GM21786 (cell line): ENCODE data around the gene DDX19B.
"Not testable (repeated sequence)": the region's sequence is repeated elsewhere in the genome, so short reads cannot be mapped to it uniquely, and the experiment has no call there.

Experiments used
- ATAC-seq: cut with Tn5 transposase; IDR thresholded peaks from one replicate; pipeline ENCODE4 v1.9.1; 2021; ENCODE audit not compliant: unreplicated experiment

The DDX19B gene

GRCh38 chr16:70348991-70349390, 50.0 kb downstream of the DDX19B start:
- no peak for ATAC-seq

DNA sequence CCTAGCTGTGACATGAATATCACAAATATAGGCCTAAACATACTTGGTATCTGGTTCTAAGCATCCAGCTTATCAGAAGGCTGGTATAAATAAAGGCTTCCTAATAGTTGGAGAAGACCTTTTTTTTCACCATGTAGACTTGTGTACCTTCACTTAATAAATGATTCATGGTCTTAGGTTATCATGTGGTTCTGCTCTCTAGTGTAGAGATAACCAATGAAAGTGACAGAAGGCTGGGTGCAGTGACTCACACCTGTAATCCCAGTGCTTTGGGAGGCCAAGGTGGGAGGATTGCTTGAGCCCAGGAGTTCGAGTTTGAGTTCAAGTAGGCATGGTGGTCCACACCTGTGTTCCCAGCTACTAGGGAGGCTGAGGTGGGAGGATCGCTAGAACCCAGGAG, 50.8 kb downstream of the DDX19B start:
- no peak for ATAC-seq

- ATAC-seq: no peak
Observed at GRCh38 chr16:70359552-70359951, 60.6 kb downstream of the DDX19B start.

- no peak for ATAC-seq
Observed at GRCh38 chr16:70364399-70364798, 65.4 kb downstream of the DDX19B start.

GRCh38 chr16:70370145-70370544, 71.2 kb downstream of the DDX19B start:
- ATAC-seq: not testable (repeated sequence)

GRCh38 chr16:70370924-70371323, 71.9 kb downstream of the DDX19B start:
- ATAC-seq: no peak

GRCh38 chr16:70372921-70373728, 74.1 kb downstream of the DDX19B start:
- no peak for ATAC-seq

- ATAC-seq: no peak
Observed at GRCh38 chr16:70374213-70374612, 75.2 kb downstream of the DDX19B start.

DNA sequence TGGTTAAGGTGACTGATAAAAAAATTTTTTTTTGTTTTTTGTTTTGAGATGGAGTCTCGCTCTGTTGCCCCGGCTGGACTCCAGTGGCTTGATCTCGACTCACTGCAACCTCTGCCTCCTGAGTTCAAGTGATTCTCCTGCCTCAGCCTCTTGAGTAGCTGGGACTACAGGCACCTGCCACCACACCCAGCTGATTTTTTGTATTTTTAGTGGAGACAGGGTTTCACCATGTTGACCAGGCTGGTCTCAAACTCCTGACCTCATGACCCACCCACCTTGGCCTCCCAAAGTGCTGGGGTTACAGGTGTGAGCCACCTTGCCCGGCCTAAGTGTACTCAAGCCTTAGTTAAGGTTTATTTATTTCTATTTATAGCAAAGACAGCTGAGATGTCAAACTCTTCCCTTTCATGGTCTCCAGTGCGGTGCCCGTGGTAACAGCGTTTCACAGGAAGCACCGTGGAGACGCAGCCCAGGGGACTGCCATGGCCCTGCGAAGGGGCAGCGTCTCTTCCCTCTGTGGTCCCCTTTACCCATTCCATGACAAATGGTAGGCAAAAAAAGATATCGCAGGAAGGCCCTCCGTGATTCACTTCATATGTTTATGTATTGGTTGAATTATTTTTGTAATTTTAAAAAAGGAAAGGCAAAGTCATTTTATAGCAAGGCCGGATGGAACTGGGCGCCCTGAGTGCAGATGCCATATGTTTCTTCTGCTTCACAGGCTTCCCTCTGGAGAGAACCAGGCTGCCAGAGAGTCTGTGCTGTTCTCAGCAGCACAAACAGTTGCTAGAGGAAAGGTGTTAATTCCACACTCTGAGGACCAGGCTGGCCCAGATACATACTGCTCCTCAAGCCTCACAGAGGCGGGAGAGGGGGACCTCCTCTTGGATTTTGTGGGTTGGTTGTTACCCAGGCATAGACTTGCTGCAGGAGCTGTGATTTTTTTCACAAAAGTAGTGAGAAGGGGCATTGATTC, 76.9 kb downstream of the DDX19B start:
- ATAC-seq: no peak

- ATAC-seq: no peak
Observed at GRCh38 chr16:70377782-70378181, 78.8 kb downstream of the DDX19B start.

DNA sequence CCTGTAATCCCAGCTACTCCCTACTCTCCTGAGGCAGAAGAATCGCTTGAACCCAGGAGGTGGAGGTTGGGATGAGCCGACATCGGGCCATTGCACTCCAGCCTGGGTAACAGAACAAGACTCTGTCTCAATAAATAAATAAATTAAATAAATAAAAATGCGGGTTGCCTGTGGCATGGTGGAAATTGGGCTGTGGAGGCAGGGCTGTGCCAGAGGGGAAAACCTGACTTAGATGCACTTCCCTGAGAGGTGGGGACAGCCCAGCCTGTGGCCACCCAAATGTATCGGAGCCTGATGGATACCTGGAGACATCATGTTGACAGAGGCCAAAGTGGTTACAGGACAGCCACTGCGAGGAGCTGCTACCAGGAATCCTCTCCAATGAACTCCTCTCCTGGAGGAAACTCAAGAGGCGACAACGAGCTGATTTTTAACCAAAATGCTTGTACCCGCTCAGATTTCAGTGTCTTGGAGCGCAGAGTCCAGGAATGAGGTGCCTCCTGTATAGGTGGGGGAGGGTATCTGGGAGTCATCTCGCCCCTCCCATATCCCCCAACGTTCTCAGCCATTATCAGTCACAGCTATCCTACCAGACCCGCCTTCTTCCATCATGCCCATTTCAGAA, 80.0 kb downstream of the DDX19B start:
- ATAC-seq: no peak

DNA sequence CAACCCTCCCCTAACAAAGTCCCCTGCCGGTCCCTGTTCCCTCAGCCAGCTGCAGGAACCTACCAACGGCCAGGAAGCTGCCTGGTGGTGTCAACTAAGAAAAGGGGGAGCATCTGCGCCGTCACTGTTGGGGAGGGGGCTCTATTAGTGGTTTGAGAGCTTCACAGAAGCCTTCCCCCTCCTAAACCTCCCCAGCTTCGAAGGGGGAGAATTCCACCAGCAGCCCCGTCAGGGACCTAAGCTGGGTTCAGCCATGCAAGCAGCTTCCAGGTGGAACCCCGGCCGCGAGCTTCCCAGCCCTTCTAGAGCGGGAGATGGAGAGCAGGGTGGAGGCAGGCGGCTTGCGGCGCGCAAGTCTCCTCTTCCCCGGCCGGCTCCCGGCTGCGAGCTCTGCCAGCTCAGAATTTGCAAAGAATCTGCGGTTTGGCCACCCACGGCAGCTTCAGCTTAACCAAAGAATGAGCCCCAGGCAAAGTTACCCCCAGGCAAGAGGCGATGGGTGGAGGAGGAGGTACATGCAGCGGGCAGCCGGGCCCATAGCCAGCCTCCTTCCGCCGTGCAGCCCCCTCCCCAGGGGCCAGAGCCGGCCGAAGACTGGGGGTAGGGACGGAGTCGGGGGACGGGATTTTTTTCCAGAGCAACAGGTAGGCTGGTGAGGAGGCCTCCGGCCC, 81.4 kb downstream of the DDX19B start:
- peak; percentile 5 for ATAC-seq

- peak; percentile 83 for ATAC-seq
Observed at GRCh38 chr16:70380919-70381603, 82.1 kb downstream of the DDX19B start.

DNA sequence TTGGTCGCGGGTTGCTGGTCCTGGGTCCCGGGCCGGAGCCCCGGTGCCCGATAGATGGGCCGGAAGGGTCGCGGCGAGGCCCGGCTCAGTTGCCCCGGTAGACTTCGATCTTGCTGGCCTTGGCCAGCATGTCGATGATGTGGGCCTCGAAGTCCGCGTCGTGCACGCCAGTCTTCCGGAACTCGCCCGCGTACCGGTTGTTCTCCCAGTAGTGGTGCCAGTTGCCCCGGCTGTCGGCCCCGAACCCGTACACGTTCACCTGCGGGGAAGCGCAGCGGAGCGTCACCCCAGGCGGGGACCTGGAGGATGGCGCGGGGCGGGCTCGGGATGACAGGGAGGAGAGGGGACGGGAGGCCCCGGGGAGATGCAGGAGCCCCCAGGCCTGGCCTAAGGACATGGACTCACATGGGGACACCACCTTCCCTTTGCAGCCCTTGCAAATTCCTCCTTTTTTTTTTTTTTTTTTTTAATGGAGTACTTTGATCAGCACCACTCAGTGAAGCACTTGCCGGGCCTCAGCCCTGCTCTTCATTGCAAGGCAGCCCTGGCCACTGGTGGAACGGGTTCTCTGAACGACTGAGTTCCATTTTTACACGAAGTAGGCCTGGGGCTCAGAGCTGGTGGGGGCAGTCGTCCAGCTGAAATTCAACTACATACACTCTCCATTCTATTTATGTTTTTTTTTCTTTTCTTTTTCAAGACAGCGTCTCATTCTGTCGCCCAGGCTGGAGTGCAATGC, 82.8 kb downstream of the DDX19B start:
- no peak for ATAC-seq

DNA sequence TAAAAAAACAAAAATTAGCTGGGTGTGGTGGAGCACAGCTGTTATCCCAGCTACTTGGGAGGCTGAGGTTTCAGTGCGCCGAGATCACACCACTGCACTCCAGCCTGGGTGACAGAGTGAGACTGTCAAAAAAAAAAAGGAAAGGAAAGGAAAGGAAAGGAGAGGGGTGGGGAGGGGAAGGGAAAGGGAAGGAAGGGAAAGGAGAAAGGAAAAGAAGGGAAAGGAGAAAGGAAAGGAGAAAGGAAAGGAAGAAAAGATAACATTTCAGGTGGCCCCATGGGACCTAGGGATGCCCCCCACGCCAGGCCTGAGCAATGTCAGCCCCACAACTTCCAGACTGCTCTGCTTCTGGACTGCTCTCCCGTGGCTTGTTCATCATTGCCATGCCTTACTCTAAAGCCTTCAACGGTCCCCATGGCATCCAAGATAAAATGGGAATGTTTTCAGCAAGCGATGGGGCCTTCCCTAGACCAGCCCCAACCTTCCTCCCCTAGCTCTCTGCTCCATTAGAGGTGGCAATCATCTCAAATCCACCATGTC, 84.5 kb downstream of the DDX19B start:
- no peak for ATAC-seq
